ENCODE data around the gene TMEM205.
"Not testable (repeated sequence)": the region's sequence is repeated elsewhere in the genome, so short reads cannot be mapped to it uniquely, and the experiment has no call there.

Gene TMEM205

GRCh38 chr19:11373166-11373884 is 27.3 kb upstream of the TMEM205 start:
- in situ Hi-C loops (cut with HindIII; ENCODE audit: low sequenced_read_pairs) = no loop called here

- in situ Hi-C loops (cut with HindIII; ENCODE audit: low sequenced_read_pairs) = no loop called here
Measured at GRCh38 chr19:11370744-11371143, 24.7 kb upstream of the TMEM205 start.

- in situ Hi-C loops (cut with HindIII; ENCODE audit: low sequenced_read_pairs) = no loop called here
Measured at GRCh38 chr19:11367528-11367927, 21.5 kb upstream of the TMEM205 start.

GRCh38 chr19:11365557-11366117 is 19.6 kb upstream of the TMEM205 start:
- in situ Hi-C loops (cut with HindIII; ENCODE audit: low sequenced_read_pairs) = no loop called here

GRCh38 chr19:11364935-11365334 is 18.9 kb upstream of the TMEM205 start:
- in situ Hi-C loops (cut with HindIII; ENCODE audit: low sequenced_read_pairs) = no loop called here

- in situ Hi-C loops (cut with HindIII; ENCODE audit: low sequenced_read_pairs) = no loop called here
Measured at GRCh38 chr19:11364296-11364904, 18.3 kb upstream of the TMEM205 start.

- in situ Hi-C loops (cut with HindIII; ENCODE audit: low sequenced_read_pairs) = no loop called here
Measured at GRCh38 chr19:11363881-11364280, 17.8 kb upstream of the TMEM205 start.

GRCh38 chr19:11361771-11362731 is 16.0 kb upstream of the TMEM205 start:
- in situ Hi-C loops (cut with HindIII; ENCODE audit: low sequenced_read_pairs) = no loop called here

- in situ Hi-C loops (cut with HindIII; ENCODE audit: low sequenced_read_pairs) = no loop called here
Measured at GRCh38 chr19:11361037-11361770, 15.1 kb upstream of the TMEM205 start.

GRCh38 chr19:11359421-11359820 is 13.4 kb upstream of the TMEM205 start:
- in situ Hi-C loops (cut with HindIII; ENCODE audit: low sequenced_read_pairs) = no loop called here

- in situ Hi-C loops (cut with HindIII; ENCODE audit: low sequenced_read_pairs) = no loop called here
Measured at GRCh38 chr19:11356676-11357550, 10.8 kb upstream of the TMEM205 start.

GRCh38 chr19:11356074-11356397 is 10.0 kb upstream of the TMEM205 start:
- in situ Hi-C loops (cut with HindIII; ENCODE audit: low sequenced_read_pairs) = no loop called here

- in situ Hi-C loops (cut with HindIII; ENCODE audit: low sequenced_read_pairs) = no loop called here
Measured at GRCh38 chr19:11355160-11356073, 9.3 kb upstream of the TMEM205 start, which contains the start of gene PLPPR2. PLPPR2 (plus strand) TSS chr19:11355432; CDS start chr19:11357674, 2,242 bp downstream.

GRCh38 chr19:11354102-11354501 is 8.0 kb upstream of the TMEM205 start:
- in situ Hi-C loops (cut with HindIII; ENCODE audit: low sequenced_read_pairs) = not testable (repeated sequence)

- in situ Hi-C loops (cut with HindIII; ENCODE audit: low sequenced_read_pairs) = no loop called here
Measured at GRCh38 chr19:11349171-11349570, 3.1 kb upstream of the TMEM205 start.

- in situ Hi-C loops (cut with HindIII; ENCODE audit: low sequenced_read_pairs) = no loop called here
Measured at GRCh38 chr19:11347546-11348039, 1.5 kb upstream of the TMEM205 start.

GRCh38 chr19:11345122-11345803 is 805 bp downstream of the TMEM205 start:
- in situ Hi-C loops (cut with HindIII; ENCODE audit: low sequenced_read_pairs) = no loop called here

- in situ Hi-C loops (cut with HindIII; ENCODE audit: low sequenced_read_pairs) = no loop called here
Measured at GRCh38 chr19:11342429-11342828, 3.6 kb downstream of the TMEM205 start.

Data from DLD1 (cell line).